Uterus (tissue), 2 donors: ENCODE measurements around the gene RNF157.

Experiments used
- POLR2A ChIP-seq, 2 donors: fragments of 450-650 bp; IDR thresholded peaks; one replicate each; pipeline ENCODE4 v1.6.1; 2016; ENCODE audit warnings: antibody characterized with exemption in 2 of 2, mild to moderate bottlenecking in 1 of 2, moderate library complexity in 1 of 2
- TF ChIP-seq, protein P1 (sequence below), 4 experiments: fragments of 200-600 bp in 2 of 4; fragments of 450-650 bp in 2 of 4; sonication (generic) in 2 of 4; IDR thresholded peaks; one replicate each; pipeline ENCODE4 v1.5.1; 2016 to 2019; ENCODE audit warnings: antibody characterized with exemption in 4 of 4, mild to moderate bottlenecking in 2 of 4, moderate library complexity in 1 of 4

- TF ChIP-seq, protein P1, sequence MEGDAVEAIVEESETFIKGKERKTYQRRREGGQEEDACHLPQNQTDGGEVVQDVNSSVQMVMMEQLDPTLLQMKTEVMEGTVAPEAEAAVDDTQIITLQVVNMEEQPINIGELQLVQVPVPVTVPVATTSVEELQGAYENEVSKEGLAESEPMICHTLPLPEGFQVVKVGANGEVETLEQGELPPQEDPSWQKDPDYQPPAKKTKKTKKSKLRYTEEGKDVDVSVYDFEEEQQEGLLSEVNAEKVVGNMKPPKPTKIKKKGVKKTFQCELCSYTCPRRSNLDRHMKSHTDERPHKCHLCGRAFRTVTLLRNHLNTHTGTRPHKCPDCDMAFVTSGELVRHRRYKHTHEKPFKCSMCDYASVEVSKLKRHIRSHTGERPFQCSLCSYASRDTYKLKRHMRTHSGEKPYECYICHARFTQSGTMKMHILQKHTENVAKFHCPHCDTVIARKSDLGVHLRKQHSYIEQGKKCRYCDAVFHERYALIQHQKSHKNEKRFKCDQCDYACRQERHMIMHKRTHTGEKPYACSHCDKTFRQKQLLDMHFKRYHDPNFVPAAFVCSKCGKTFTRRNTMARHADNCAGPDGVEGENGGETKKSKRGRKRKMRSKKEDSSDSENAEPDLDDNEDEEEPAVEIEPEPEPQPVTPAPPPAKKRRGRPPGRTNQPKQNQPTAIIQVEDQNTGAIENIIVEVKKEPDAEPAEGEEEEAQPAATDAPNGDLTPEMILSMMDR (IDR thresholded peaks at IDR 0.05), result no peak
- no peak for TF ChIP-seq POLR2A (IDR thresholded peaks at IDR 0.05)
Observed at GRCh38 chr17:76123191-76123499, 117.1 kb downstream of the RNF157 start.
